OCI-LY7 (cell line): ENCODE measurements around the gene TBC1D2B. TPM values are rescaled to one million over a fixed set of nuclear protein-coding genes. Genes with fewer than 3 reads are reported as not detected.

ENCODE experiments used
- BruUV-seq: library from RNA; stranded (reverse); fragments of 400-500 nt; replicated peaks from 2 replicates; lab custom pipeline; 2021; lab: Mats Ljungman, UMichigan
- CTCF ChIA-PET: fragments of 300-600 bp; sonication (Branson Sonifier 250); formaldehyde crosslinking; loops from one replicate; lab custom pipeline; 2022; ENCODE audit warnings: antibody characterized with exemption; ENCODE audit not compliant: unreplicated experiment; lab: Charles Lee
- POLR2A ChIA-PET: fragments of 300-600 bp; sonication (Branson Sonifier 250); formaldehyde crosslinking; loops from one replicate; lab custom pipeline; 2022; ENCODE audit warnings: antibody characterized with exemption; lab: Charles Lee
- DNase-seq: peaks from one replicate; pipeline ENCODE4 v3.0.0-alpha.2; 2015; ENCODE audit warnings: low spot score
- H2AFZ ChIP-seq: fragments of 200-600 bp; sonication (generic), shearing (Covaris generic); 2 replicates; pipeline ENCODE4 v1.6.1; 2014; ENCODE audit warnings: mild to moderate bottlenecking, antibody characterized with exemption, low read length, moderate library complexity
- H3K27ac ChIP-seq: fragments of 200-600 bp; sonication (generic); 2 replicates; pipeline ENCODE4 v1.5.1; 2014; ENCODE audit warnings: mixed run types, low read depth, mild to moderate bottlenecking, moderate library complexity, low read length, inconsistent platforms; ENCODE audit not compliant: poor library complexity, severe bottlenecking
- H3K36me3 ChIP-seq: fragments of 200-600 bp; sonication (generic); 2 replicates; pipeline ENCODE4 v1.6.1; 2014; ENCODE audit warnings: mild to moderate bottlenecking, antibody characterized with exemption, low read length, moderate library complexity, mixed read lengths; ENCODE audit not compliant: insufficient read depth
- H3K4me1 ChIP-seq: fragments of 200-600 bp; sonication (generic); 2 replicates; pipeline ENCODE4 v1.5.1; 2014; ENCODE audit warnings: mild to moderate bottlenecking, low read length; ENCODE audit not compliant: insufficient read depth, poor library complexity, severe bottlenecking
- H3K4me2 ChIP-seq: fragments of 200-600 bp; sonication (generic); 2 replicates; pipeline ENCODE4 v1.6.1; 2014; ENCODE audit warnings: mild to moderate bottlenecking, low read length
- H3K4me3 ChIP-seq: fragments of 200-600 bp; sonication (generic); 2 replicates; pipeline ENCODE4 v1.5.1; 2014; ENCODE audit warnings: mild to moderate bottlenecking, low read depth, low read length; ENCODE audit not compliant: poor library complexity, severe bottlenecking
- H3K79me2 ChIP-seq: fragments of 200-600 bp; sonication (generic); 2 replicates; pipeline ENCODE4 v1.6.1; 2016; ENCODE audit warnings: low read depth, mild to moderate bottlenecking, low read length, moderate library complexity, mixed read lengths; ENCODE audit not compliant: insufficient read depth
- H3K9me2 ChIP-seq: fragments of 200-600 bp; sonication (generic); 2 replicates; pipeline ENCODE4 v1.6.1; 2016; ENCODE audit warnings: mild to moderate bottlenecking, low read length, mixed read lengths; ENCODE audit not compliant: insufficient read depth
- H3K9me3 ChIP-seq: fragments of 200-600 bp; sonication (generic); 2 replicates; pipeline ENCODE4 v1.6.1; 2014; ENCODE audit warnings: mild to moderate bottlenecking, mixed run types, low read length, mixed read lengths
- H4K20me1 ChIP-seq: fragments of 200-600 bp; sonication (generic); 2 replicates; pipeline ENCODE4 v1.6.1; 2014; ENCODE audit warnings: mild to moderate bottlenecking, antibody characterized with exemption, low read length, moderate library complexity, mixed read lengths; ENCODE audit not compliant: insufficient read depth
- CTCF ChIP-seq: fragments of 200-600 bp; sonication (generic); conservative IDR thresholded peaks from 2 replicates; pipeline ENCODE4 v1.5.1; 2014; ENCODE audit warnings: mild to moderate bottlenecking, antibody characterized with exemption, low read length, moderate library complexity, mixed read lengths
- EZH2phosphoT487 ChIP-seq: fragments of 200-600 bp; sonication (generic); IDR thresholded peaks from 2 replicates; pipeline ENCODE4 v1.6.1; 2018; ENCODE audit warnings: low read depth, borderline replicate concordance, mild to moderate bottlenecking, mixed run types, antibody characterized with exemption, low read length, moderate library complexity, mixed read lengths
- intact Hi-C: fragments of 100-400 bp; cut with micrococcal nuclease; formaldehyde crosslinking; loops from one replicate; pipeline ENCODE4 v1.10.0; 2022; ENCODE audit not compliant: unreplicated experiment
- total RNA-seq, 2 experiments: library from RNA; depleted of rRNA in 1 of 2; stranded (reverse); fragments of >200 nt in 1 of 2; shearing (Covaris generic) in 1 of 2; gene quantifications; 2 replicates each; pipeline ENCODE4 v1.2.3, GENCODE V29; 2014 to 2022

TBC1D2B gene
- total RNA-seq, 2 experiments from 2014 or later: 30.9 to 41.5 TPM

GRCh38 chr15:78105476-78106241, 28.1 kb upstream of the TBC1D2B start:
- no peak for DNase-seq
- Histone ChIP-seq H3K4me1 (no peaks in the 10 kb centered on the region), H4K20me1 (no peaks in the 10 kb centered on the region), H3K9me2 (no peaks in the 10 kb centered on the region), H3K27ac (no peak overlapping the region), H2AFZ (no peak overlapping the region), H3K4me2 (no peak overlapping the region), H3K9me3 (no peaks in the 10 kb centered on the region), H3K79me2 (no peaks in the 10 kb centered on the region), H3K4me3 (no peak overlapping the region), H3K36me3 (no peaks in the 10 kb centered on the region)
- CTCF ChIA-PET: no interaction called here
- no peak for TF ChIP-seq EZH2phosphoT487
- TF ChIP-seq CTCF: no peak
- POLR2A ChIA-PET: no interaction called here
- intact Hi-C loops: no loop called here
- no TSS peak for BruUV-seq

- no peaks in the 10 kb centered on the region for H3K36me3 ChIP-seq
- H3K4me2 ChIP-seq: no peak overlapping the region
- TF ChIP-seq CTCF (no peak), EZH2phosphoT487 (no peak)
- no peak overlapping the region for H3K4me3 ChIP-seq
- H3K79me2 ChIP-seq: no peaks in the 10 kb centered on the region
- no TSS peak for BruUV-seq
- no peak overlapping the region for H2AFZ ChIP-seq
- intact Hi-C loops: no loop called here
- CTCF ChIA-PET: interaction anchor here (0.6 kb wide), 1 partner anchor 138 kb away, joined by 3 read pairs; no protein-coding TSS in a partner anchor
- H3K4me1 ChIP-seq: no peaks in the 10 kb centered on the region
- H4K20me1 ChIP-seq: no peaks in the 10 kb centered on the region
- POLR2A ChIA-PET: no interaction called here
- no peaks in the 10 kb centered on the region for H3K9me3 ChIP-seq
- no peak overlapping the region for H3K27ac ChIP-seq
- DNase-seq: no peak
- no peaks in the 10 kb centered on the region for H3K9me2 ChIP-seq
These were observed 27.3 kb upstream of the TBC1D2B start for GRCh38 chr15:78104566-78105475.
